HFF-Myc (cell line): ENCODE data around the gene L2HGDH.

Source experiments
- DNase-seq: peaks from one replicate; pipeline ENCODE4 v3.0.0-alpha.2; 2011; ENCODE audit warnings: low read depth; ENCODE audit errors: extremely low read depth
- H3K4me3 ChIP-seq: replicated peaks from 2 replicates; pipeline ENCODE4 v1.5.1; 2011; ENCODE audit warnings: low read depth, mild to moderate bottlenecking, control low read depth, low read length
- CTCF ChIP-seq: IDR thresholded peaks from 2 replicates; pipeline ENCODE4 v1.5.1; 2012; ENCODE audit warnings: mild to moderate bottlenecking, low read depth, low read length, control low read depth; ENCODE audit errors: missing control alignments

The L2HGDH gene

GRCh38 chr14:50345846-50346422 is 33.9 kb upstream of the L2HGDH start:
- H3K4me3 ChIP-seq = no peak overlapping the region
- no peak for TF ChIP-seq CTCF
- DNase-seq = no peak

- TF ChIP-seq CTCF = no peak
These were observed 33.0 kb upstream of the L2HGDH start for GRCh38 chr14:50344876-50345563.

GRCh38 chr14:50344116-50344775 is 32.2 kb upstream of the L2HGDH start:
- TF ChIP-seq CTCF = no peak
- no peak overlapping the region for H3K4me3 ChIP-seq
- no peak for DNase-seq

More at GRCh38 chr14:50344876-50345563, 33.0 kb upstream of the L2HGDH start:
- no peak for DNase-seq
- H3K4me3 ChIP-seq = no peak overlapping the region

GRCh38 chr14:50343434-50343833 is 31.4 kb upstream of the L2HGDH start:
- no peak for DNase-seq
- H3K4me3 ChIP-seq = no peak overlapping the region
- no peak for TF ChIP-seq CTCF

GRCh38 chr14:50342221-50343078 is 30.4 kb upstream of the L2HGDH start:
- peak; percentile 59 for TF ChIP-seq CTCF
- no peak for DNase-seq
- 0 out of 2 replicates have a peak overlapping the region, but pooled peaks have one; percentile 4 for H3K4me3 ChIP-seq

GRCh38 chr14:50340963-50341362 is 28.9 kb upstream of the L2HGDH start:
- DNase-seq = no peak
- no peak overlapping the region for H3K4me3 ChIP-seq
- no peak for TF ChIP-seq CTCF
